ENCODE measurements around the gene DHX9.

- TF ChIP-seq CTCF (IDR thresholded peaks at IDR 0.05), result no peak
- TF ChIP-seq POLR2A (IDR thresholded peaks at IDR 0.05), result no peak
- no peak for TF ChIP-seq POLR2AphosphoS5 (IDR thresholded peaks at IDR 0.05)
Observed at GRCh38 chr1:182889997-182890396, 50.9 kb downstream of the DHX9 start.
